ENCODE results near the gene ESAM.

ESAM gene

GRCh38 chr11:124737638-124738305 lies 24.3 kb downstream of the ESAM start:
- no peak for DNase-seq (ENCODE audit: low read depth in 1 of 2, low spot score in 1 of 2)

- no peak for DNase-seq (ENCODE audit: low read depth in 1 of 2, low spot score in 1 of 2)
Observed at GRCh38 chr11:124736736-124737135, 25.4 kb downstream of the ESAM start.

GRCh38 chr11:124732230-124732629 lies 29.9 kb downstream of the ESAM start:
- no peak for DNase-seq (ENCODE audit: low read depth in 1 of 2, low spot score in 1 of 2)

- DNase-seq (ENCODE audit: low read depth in 1 of 2, low spot score in 1 of 2): no peak
Observed at GRCh38 chr11:124729571-124729970, 32.5 kb downstream of the ESAM start.

GRCh38 chr11:124728134-124728533 lies 34.0 kb downstream of the ESAM start:
- DNase-seq (ENCODE audit: low read depth in 1 of 2, low spot score in 1 of 2): no peak

GRCh38 chr11:124727474-124727873 lies 34.6 kb downstream of the ESAM start:
- no peak for DNase-seq (ENCODE audit: low read depth in 1 of 2, low spot score in 1 of 2)

GRCh38 chr11:124725719-124726105 lies 36.4 kb downstream of the ESAM start:
- no peak for DNase-seq (ENCODE audit: low read depth in 1 of 2, low spot score in 1 of 2)

- no peak for DNase-seq (ENCODE audit: low read depth in 1 of 2, low spot score in 1 of 2)
Observed at GRCh38 chr11:124724979-124725718, 36.9 kb downstream of the ESAM start.

- no peak for DNase-seq (ENCODE audit: low read depth in 1 of 2, low spot score in 1 of 2)
Observed at GRCh38 chr11:124722176-124722575, 39.9 kb downstream of the ESAM start.

GRCh38 chr11:124719534-124719933 lies 42.6 kb downstream of the ESAM start:
- no peak for DNase-seq (ENCODE audit: low read depth in 1 of 2, low spot score in 1 of 2)

DNA sequence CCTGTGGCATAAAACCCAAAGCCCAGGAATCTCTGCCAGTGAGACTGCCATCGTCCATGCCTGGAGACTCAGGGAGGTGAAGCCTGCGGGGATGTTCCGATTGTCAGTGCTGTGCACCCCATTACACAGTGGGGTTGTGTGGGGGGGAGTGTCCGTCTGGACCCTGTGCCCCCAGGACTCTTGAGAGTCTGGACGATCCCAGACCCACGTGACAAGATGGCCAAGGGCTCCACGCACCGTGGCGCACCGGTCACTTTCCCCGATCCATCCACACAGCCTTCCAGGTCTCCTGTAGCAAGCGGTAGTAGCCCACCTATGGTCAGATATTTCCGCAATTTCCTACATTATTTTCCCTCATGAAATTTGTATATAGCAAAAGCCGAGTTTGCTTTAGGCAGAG lies 43.3 kb downstream of the ESAM start:
- DNase-seq (ENCODE audit: low read depth in 1 of 2, low spot score in 1 of 2): no peak

DNA sequence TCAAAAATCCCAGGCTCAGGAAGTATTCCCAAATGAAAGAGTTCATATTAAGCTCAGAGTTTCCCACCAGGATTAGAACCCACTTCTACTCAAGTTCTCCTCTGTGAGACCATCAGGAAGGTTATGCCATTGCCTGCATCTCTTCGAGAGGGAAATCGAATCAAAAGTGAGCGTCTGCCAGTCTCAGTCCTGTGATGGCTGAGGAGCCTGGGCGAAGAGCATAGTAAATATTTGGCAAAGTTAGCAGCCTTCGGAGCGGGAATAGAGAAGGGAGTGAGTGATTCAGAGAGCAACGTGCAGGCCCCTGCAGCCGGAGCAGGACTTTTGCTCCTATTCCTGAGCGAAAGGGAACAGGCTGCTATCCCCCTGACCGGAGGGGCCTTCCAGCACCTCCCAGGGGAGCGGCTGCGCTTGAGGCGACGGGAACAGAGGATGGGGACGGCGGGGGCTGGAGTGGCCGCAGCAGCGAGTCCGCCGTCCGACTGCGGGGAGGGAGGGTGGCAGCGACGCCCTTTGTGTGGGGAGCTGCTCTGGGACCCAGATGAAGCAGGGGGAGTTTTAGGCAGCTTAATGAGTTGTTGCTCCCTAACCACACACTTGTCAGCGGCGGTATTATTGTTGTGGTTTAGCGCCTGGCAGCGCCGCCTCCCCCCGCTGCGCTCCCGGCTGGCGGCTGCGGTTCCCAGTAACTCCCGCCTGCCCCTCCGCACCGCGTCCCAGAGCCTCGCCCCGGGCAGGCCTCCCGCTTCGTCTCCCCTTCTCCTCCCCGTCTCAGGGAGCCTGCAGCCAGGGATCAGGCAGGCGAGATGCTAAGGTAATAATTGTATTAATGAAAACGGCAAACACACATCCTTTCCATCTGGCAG lies 44.1 kb downstream of the ESAM start:
- no peak for DNase-seq (ENCODE audit: low read depth in 1 of 2, low spot score in 1 of 2)

- no peak for DNase-seq (ENCODE audit: low read depth in 1 of 2, low spot score in 1 of 2)
Observed at GRCh38 chr11:124717421-124717785, 44.7 kb downstream of the ESAM start.

DNA sequence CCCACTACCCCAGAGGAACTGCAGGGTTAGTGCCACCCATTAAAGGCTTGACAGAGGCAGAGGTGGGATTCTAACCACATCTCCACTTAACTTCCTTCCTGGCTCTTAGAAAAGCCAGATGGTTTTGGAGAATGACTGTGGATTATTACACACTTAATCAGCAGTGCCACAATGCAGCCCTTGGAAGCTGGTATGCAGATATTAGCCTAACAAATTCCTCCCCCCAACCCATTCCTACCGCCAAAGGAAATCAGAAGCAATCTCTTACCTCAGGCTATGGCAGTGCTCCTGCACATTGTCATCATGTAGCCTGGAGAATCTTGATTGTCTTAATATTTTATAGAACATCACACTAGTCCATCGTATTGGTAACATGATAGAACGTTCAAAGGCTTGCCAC lies 45.5 kb downstream of the ESAM start:
- DNase-seq (ENCODE audit: low read depth in 1 of 2, low spot score in 1 of 2): no peak

- no peak for DNase-seq (ENCODE audit: low read depth in 1 of 2, low spot score in 1 of 2)
Observed at GRCh38 chr11:124712392-124712791, 49.7 kb downstream of the ESAM start.

GRCh38 chr11:124707829-124708228 lies 54.3 kb downstream of the ESAM start:
- DNase-seq (ENCODE audit: low read depth in 1 of 2, low spot score in 1 of 2): no peak

Measured in activated CD4-positive, alpha-beta T cell treated with anti-CD3 and anti-CD28 coated beads, Interleukin-2, amount 50 U/mL, for 24 hours (primary cell).